Measurements from ENCODE around the gene CFAP77. TPM values are rescaled to one million over a fixed set of nuclear protein-coding genes. Genes with fewer than 3 reads are reported as not detected.

Gene CFAP77
- total RNA-seq, 8 experiments from 2014 or later = 0.21 to 7.9 (median 0.38) TPM; not detected in 3

- in situ Hi-C loops (cut with MboI; ENCODE audit: low pct_unique_long_range_greater_than_20kb in 2 of 9, low sequenced_read_pairs in 9 of 9, unreplicated experiment in 9 of 9) = no loop called here
- no peak for ATAC-seq (replicated peaks in 6 of 8)
- WGBS, 10 experiments = 76 to 100% (median 100%) methylated on average over 2 to 5 of the region's 5 CpGs; no CpG with 5 or more reads in 3 of the 10 experiments
- Histone ChIP-seq H3K27ac (no peak overlapping the region), H3K4me1 (replicated peaks in 1 of 2) (peaks cover 0 to 2% of the 10 kb centered on the region in 2 donors), H3K4me3 (no peak overlapping the region)
Observed at GRCh38 chr9:132616725-132617124, 206.7 kb downstream of the CFAP77 start.

GRCh38 chr9:132622159-132622558 lies 212.1 kb downstream of the CFAP77 start:
- Histone ChIP-seq H3K4me3 (no peak overlapping the region), H3K4me1 (replicated peaks in 1 of 2) (peaks cover 0 to 2% of the 10 kb centered on the region in 2 donors), H3K27ac (no peak overlapping the region)
- WGBS, 10 experiments = 17 to 100% (median 79%) methylated on average over 1 to 2 of the region's 5 CpGs; no CpG with 5 or more reads in 6 of the 10 experiments
- ATAC-seq (replicated peaks in 6 of 8) = peak in 2 of 8 experiments; percentile 76 to 81
- in situ Hi-C loops (cut with MboI; ENCODE audit: low pct_unique_long_range_greater_than_20kb in 2 of 9, low sequenced_read_pairs in 9 of 9, unreplicated experiment in 9 of 9) = no loop called here

Other genes starting within 250 kb of the CFAP77 start
- gene NTNG2, start 248.2 kb upstream of the CFAP77 start, total RNA-seq = 1 to 10 TPM in 6 of 8 experiments, under 1 TPM in 2; 0.59 to 5.3 (median 2.1) TPM
- 10 to 100 TPM; 23.8 to 55.6 (median 35.8) TPM for gene SETX, start 55.2 kb upstream of the CFAP77 start, total RNA-seq
- gene TTF1, start 3.4 kb upstream of the CFAP77 start, total RNA-seq = 10 to 100 TPM in 7 of 8 experiments, 1 to 10 TPM in 1; 9.6 to 27.4 (median 15.0) TPM
- gene BARHL1, start 172.4 kb downstream of the CFAP77 start, total RNA-seq = under 1 TPM in 5 of 8 experiments, not detected in 3; 0.14 to 0.80 (median 0.40) TPM

All from motor neuron (in vitro differentiated cells).